AG20443 (cell line): ENCODE results near the gene MRNIP.

ENCODE experiments used
- DNase-seq: peaks from one replicate; pipeline ENCODE4 v3.0.0; 2012; ENCODE audit warnings: low spot score, mixed read lengths

Gene MRNIP

GRCh38 chr5:179858586-179859427, at the start of gene MRNIP:
TSS of gene MRNIP (minus strand) at chr5:179858817. CDS start at chr5:179858796, 21 bp downstream.
- DNase-seq = peak; percentile 100

GRCh38 chr5:179907556-179908324, 49.1 kb upstream of the MRNIP start, which contains the start of gene TBC1D9B:
TSS of gene TBC1D9B (minus strand) at chr5:179907897. CDS start at chr5:179907821, 76 bp downstream.
- peak; percentile 96 for DNase-seq

- DNase-seq = peak; percentile 36
These were observed 48.4 kb upstream of the MRNIP start for GRCh38 chr5:179906795-179907555.

DNA sequence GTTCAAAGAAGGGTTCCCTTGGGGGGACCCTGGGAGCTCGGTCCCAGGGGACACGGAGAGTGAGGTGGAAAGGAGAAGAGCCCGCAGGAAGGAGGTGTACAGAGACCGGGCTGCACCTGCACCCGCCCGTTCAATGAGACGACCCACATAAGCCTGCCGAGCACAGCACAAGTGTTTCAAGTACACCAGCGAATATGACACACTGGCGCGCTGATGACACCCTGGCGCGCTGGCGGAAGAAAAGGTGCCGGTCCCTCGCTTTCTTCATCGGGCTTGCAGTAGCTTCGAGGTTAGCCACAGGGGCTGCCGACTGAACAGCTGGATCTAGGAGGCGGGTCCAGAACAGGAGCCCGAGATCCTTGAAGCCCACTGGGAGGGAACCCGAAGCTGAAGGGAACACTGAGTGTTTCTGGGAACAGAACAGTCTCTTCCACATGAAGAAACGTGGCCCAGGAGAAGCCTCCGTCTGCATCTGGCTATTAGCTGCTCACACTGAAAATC, 47.7 kb upstream of the MRNIP start:
- DNase-seq = no peak

DNA sequence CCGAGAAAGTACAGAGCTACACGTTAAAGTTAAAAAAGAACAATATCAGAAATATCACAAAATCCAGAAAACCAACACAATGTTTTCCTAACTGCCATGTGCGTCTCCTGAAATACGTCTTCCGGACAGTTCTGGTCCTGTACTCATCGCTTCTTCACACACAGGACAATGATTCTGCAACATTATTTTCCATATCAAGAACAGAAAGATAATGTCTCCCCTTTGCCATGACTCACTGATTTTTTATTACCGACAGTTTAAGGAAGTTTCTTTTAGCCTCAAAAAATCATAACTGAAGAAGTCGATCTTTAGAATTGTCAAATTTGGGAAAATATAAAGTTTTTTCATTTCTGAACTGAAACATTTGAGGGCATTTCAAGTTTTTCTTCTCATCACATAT, 46.5 kb upstream of the MRNIP start:
- DNase-seq = no peak

DNA sequence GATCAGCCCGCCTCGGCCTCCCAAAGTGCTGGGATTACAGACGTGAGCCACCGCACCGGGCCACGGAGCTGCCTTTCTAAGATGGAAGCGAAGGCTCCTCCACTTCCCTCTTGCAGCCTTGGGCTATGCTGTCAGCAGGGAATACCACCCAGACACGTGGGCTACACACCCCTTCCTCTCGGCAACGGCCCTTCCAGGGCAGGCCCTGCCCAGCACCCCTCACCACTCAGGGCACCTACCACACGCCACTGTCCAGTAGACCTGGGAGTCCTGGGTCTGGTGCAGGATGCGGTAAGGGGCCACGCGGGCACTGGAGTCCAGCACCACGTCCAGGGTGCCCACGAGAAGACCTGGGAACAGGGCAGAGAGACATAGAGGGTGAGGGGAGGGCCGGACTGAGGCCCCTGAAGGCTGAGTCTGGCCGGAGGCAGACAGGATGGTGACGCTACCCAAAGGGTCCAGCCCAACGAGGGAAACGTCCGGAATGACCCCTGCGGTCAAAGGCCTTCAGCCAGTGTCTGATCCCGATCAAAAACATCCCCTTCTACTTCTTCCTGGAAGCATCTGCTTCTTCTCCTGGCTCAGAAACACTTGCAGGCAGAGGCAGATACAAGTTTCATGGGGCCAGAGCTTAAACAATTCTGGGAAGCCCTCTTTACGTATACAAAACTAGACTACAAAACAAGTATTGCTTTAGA, 46.0 kb upstream of the MRNIP start:
- DNase-seq = no peak

DNA sequence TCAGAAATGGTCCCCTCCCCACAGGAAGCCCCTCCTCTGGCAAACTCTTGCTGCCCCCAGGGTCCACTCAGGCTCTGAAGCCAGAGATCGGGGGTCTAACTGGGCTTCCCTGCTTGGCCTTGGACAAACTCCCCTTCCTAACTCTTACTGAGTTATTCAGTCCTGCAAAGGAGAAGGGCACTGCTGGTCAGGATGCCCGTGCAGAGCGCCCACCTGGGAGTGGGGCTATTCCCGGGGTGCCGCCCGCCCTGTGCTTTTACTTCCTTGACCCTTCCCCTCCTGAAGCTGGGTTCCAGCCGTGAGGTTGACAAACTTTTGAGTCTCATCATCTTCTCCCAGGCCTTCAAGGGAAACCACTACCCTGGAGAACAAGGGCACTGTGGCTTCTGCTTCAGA, 44.1 kb upstream of the MRNIP start:
- DNase-seq = no peak

DNA sequence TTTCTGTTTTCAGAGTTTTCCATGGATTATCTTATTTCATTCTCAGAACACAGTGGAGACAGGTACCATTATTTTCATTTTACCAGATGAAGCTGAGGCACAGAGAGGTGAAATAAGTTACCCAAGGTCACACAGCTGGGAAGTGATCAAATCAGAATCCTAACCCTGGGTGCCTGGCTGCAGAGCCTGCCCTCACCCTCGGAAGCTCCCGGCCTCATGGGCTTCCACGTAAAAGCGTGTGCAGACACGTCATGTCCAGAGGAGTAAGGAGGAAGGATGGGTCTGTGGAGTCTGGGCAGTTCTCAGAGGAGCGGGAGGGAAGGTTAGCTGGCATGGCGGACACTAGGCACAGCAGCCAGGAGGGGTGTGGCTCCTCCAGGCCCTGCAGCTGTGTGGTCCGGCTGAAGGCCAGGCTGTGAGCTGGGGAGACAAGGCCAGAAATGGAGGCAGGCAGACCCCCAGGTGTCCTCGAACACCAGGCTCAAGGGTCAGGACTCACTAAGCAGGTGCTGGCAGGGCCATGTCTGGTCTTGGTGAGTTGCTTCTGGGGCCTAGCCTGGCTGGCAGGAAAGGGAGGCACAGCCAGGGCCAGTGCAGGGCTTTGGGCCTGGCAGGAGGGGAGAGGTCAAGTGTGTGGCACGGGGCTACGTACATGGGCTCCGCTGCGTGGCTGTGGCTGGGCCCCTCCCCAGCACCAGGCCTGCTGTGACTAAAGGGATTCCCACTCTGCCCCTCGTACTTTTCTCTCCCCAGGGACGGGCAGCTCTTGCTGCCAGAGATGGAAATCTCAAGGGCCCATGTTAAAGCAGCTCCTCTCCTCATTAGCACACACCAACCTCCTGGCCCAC, 43.5 kb upstream of the MRNIP start:
- DNase-seq = no peak

DNA sequence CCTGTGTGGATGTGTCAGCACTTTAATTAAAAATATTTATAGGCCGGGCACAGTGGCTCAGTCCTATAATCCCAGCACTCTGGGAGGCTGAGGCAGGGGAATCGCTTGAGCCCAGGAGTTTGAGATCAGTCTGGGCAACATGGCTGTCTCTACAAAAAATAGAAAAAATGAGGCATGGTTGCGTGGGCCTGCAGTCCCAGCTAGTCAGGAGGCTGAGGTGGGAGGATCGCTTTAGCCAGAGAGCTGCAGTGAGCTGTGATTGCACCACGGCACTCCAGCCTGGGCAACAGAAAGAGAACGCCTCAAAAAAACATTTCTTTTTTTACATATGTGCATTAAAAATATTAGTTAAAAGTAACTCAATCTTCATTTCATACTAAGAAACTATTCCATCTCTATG, 42.8 kb upstream of the MRNIP start:
- no peak for DNase-seq

DNA sequence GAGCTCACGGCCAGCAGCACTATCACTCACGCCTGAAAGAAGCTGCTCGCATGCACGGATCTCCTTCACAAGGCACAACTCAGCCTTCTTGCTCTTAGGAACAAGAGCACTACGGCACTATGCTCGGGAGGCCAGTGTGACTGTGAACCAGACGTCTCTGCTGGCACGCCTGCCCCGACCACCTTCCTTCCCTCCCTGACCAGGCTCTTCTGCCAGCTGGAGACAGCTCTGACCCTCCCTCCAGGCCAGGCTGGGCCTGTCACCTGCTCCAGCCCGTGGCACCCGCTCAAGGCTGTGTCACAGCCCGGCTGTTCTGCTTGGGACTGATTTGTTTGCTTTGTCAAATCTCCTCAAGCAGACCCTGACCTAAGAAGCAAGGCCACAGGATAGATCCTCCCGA, 42.1 kb upstream of the MRNIP start:
- no peak for DNase-seq

DNA sequence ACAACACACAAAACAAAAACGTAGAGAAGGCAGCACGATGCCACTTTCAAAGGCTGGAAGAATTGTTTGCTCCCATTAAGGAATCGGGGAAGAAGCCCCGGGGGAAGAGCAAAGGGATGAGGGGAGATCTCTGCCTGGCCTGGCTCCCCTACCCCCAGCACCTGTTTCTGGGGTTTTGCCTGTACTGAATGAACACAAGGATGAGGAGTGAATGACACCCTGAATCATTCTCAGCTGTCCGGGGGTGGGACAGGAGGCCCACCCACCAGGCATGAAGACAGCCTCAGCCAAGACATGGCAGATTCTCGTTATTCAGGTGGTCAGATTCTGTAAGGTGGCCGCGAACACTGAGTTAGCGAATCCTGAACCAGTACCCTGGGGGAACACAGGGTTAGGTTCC, 41.6 kb upstream of the MRNIP start:
- no peak for DNase-seq

DNA sequence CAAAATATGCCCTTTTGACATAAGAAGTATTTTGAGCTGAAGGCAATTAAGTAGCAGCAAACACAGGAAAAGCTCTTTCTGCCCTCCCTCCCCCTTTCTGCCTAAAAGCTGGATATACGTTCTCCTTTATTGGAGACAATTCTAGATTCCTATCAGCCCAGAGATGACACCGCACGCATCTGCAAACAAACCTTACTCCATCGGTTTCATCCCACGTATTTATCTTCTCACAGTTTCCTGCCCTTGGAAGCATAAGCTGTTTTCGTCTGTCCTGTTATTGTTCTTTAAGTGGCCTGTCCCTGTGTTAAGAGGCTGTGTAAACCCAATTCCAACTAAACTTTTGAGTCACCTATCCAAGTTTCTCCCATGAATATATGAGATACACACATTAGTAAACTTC, 37.2 kb upstream of the MRNIP start:
- no peak for DNase-seq

GRCh38 chr5:179893958-179894895, 35.6 kb upstream of the MRNIP start:
- DNase-seq = no peak

DNA sequence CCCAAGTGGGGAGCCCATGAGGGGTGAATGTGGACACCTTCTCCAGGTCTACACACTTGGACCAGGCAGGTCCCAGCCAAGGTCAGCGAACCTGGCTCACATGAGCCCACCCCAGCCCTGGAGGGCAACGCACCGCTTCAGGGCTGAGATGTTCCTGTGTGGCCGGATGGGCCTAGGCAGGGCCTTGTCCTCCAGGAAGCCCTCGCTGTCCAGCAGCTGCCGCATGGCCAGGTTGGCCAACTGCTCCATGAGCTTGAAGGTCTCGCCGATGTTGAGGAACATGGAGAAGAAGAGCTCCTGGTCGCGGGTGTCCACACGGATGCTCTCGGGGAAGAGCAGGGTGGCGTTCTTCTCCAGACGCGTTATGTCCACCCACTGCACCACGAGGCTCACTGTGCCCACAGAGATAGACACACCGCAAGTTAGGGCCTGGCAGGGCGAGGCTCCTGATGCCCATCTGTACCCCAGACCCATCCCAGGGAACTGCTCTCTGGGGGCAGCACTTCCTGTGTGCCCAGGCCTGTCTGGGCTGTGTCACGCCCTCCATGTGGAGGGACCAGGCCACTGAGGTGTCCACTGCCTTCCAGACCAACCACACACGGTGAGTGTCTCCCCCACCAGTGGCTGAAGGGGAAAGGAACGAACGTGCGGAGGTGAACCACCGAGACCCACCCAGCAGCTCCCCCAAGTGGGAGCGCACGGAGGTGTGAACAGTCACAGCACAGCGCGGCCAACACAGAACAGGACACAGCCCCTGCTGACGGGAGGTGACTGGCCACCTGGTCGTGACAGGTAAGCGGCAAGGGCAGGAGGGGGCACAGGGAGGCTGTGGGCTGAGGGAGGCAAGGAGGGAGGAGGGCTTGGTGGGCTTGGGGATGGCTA, 34.7 kb upstream of the MRNIP start:
- no peak for DNase-seq

- DNase-seq = no peak
These were observed 33.6 kb upstream of the MRNIP start for GRCh38 chr5:179892255-179892654.

DNA sequence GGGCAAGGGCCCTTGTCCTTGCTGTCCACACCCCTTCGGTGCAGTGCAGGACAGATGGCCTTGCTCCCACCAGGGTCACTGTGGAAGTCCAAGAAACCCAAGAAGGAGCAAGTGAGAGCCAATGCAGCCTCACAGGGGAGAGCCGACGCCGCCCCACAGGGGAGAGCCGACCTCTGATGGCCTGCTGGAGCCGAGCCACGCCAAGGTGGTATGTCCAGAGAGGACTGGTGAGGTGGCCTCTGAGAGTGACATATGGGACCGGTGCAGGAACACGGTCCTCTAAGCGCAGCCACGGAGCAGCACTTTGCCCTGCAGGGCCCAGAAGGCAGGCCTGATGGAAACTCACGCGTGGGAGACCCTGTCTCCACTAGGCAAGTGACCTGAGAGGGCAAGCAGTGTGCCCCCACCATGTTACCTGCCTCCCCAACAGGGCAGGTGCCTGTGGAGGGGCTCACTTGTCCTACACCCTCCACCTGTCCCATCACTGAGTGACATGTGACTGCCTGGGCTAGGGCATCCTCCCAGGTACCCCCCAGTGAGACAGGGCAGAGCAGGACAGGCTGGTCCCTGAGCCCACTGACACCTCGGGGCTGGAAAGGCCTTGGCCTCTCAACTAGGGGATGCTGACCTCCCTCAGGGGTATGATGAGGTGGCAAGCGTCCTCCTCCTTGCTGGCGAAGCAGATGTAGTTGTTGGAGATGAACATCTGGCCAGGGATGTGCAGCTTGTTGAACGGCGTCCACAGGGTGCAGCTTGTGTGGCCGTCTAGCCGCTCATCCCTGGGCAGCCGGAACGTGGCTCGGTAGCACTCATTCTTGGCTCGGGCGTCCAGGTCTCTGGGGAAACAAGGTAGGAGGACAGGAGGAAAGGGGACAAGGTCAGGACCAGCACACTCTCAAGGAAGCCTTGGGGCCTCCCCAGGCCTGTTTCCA, 32.4 kb upstream of the MRNIP start:
- DNase-seq = no peak

DNA sequence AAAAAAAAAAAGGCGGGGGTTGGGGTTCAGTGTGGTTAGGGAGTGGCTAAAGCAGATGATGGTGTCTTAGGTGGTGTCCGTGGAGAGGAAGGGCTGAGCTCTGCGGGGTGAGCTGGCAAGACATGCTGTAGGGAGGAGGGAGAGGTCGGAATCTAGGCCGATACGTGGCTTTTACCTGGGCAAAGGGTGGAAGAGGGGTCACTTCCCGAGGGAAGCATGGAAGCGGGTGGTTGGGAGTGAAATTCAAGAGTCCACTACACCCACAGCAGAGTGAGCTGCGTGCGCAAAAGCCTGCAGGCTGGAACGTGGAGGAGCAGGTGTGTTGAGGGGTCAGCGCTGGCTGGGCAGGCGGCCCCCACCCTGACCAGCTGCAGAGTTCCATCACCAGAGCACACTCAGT, 31.3 kb upstream of the MRNIP start:
- DNase-seq = no peak
